NCI-H2081 treated with DMSO at 0.1 percent for 48 hours (cell line): ENCODE data around the gene HOXA3.

Experiments used
- DNase-seq: peaks from one replicate; lab custom pipeline; 2025; lab: John Stamatoyannopoulos, UW

Gene HOXA3

DNA sequence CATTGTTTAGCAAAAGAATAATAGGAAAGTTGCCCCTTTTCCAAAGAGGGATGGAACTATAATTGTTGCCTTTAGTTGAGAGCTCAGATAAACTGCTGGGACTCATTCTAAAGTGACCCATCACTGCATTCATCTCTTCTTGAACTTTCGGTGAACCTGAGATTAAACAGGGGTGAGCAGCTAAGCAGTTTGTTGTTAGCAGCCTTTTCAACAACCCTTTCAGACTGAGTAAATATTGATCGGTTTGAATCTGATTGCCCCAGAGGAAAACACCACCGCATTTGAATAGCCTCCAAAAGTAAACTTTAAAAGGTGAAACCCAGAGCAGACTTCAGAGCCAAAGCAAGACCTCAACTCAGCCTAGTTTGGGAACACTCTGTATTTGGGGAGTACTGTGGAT, 61.3 kb downstream of the HOXA3 start:
- DNase-seq = no peak

DNA sequence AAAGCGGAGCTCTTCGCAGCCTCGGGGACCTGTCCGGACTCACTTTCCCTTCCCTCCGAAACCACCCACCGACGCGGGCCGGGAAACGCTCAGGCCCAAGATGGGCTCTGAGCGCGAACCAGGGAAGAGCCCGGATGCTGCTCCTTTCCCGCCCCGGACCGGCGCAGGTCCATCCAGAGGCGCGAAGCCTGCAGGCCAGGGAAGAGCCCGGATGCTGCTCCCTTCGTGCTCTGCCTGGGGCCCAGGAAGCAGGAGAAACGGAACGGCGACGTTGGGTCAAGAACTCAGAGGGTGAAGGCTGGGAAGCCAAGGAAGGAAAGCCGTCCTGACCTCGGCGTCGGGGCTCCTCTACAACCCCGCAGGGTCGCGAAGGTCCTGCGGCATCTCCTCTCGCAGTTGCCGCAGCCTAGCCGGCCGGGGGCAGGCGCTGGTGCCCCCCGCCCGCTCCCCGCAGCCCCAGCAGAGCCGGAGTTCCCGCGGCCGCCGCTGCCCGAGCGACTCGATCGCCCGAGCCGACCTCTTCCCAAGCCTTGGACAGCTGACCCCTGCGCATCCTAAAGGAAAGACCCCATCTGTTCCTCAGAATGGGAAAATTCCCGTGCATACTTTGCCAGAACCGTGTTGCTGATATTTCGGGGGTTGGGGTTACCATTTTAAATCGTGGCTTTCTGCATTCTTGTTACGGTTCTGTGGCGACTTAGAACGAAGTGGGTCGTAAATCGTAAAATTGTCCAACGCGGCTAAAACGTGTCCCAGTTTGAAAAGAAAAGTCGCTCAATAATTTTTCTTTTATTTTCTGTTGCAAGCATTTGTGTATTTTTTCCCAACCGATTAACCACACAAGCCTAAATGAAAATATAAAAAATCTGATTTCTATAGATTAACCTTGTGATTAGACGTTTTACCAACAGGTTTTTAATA, 64.1 kb downstream of the HOXA3 start:
- DNase-seq = no peak

DNA sequence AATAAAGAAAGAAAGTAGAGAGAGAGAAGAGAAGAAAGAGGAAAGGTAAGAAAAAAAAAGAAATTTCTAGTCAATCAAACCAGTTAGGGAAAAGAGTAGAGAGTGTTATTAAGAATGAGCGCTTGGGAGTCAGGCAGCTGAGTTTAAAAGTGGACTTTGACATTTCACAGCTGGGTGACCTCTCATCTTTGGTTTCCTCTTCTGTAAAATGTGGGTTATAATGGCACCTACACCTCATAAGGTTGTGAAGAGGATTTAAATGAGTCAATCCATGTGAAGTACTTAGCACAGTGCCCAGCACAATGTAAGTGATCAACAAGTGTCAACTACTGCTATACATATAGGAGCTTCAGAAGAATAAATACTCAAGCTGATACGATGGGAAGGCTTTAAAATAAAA, 68.7 kb downstream of the HOXA3 start:
- DNase-seq = no peak

- DNase-seq = no peak
Measured at GRCh38 chr7:27082171-27082570, 70.2 kb downstream of the HOXA3 start.

- DNase-seq = no peak
Measured at GRCh38 chr7:27080844-27081436, 71.4 kb downstream of the HOXA3 start.

- no peak for DNase-seq
Measured at GRCh38 chr7:27079234-27079975, 73.0 kb downstream of the HOXA3 start.

DNA sequence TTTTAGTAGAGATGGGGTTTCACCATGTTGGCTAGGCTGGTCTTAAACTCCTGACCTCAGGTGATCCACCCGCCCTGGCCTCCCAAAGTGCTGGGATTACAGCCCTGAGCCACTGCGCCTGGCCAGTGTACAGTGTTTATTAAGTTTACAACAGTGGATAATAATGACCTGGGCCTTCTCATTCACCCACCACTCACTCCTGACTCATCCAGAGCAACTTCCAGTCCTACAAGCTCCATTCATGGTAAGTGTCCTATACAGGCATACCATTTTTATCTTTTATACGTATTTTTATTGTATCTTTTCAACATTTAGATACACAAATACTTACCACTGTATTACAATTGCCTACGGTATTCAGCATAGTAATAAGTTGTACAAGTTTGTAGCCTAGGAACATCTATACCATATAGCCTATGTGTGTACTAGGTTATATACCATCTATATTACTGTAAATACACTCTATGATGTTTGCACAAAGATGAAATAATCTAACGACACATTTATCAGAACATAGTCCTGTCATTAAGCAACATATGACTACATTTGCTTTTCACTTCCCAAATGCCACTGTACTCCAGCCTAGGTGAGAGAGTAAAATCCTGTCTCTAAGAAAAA, 73.7 kb downstream of the HOXA3 start:
- no peak for DNase-seq

GRCh38 chr7:27073076-27073475, 79.3 kb downstream of the HOXA3 start:
- peak; percentile 81 for DNase-seq

DNA sequence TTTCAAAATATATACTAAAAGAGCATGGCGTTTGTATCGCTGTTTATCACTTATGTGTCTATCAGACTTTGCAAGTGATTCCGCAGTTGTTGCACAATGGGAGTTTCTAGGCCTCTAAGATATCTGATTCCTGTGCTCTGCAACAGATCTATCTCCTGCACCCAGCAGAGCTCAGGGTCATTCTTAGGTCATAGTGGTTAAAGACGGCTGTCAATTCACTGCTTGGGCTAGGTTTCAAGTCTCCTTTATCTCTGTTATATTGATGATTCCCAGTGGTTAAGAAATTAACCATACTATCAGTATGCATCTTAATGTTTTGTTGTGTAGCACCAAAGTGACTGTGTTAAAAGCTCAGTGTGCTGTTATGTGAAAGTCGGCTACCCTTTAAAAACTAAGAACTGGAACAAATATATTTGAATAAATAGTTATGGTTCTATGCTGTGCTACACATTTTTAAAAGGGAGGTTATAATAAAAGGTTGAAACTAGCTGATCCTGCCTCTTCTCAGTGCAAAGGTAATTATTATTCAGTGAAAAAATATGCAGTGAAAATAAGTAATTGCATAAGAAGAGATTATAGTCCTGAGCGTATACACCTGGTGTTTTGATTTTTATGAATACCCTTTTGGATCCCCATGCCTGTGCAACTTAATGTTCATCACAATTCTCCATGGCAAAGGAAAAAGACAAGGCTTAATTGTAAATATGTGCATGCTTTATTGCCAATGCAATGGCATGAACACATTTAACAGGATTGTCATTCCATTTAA, 80.6 kb downstream of the HOXA3 start:
- peak; percentile 25 for DNase-seq

DNA sequence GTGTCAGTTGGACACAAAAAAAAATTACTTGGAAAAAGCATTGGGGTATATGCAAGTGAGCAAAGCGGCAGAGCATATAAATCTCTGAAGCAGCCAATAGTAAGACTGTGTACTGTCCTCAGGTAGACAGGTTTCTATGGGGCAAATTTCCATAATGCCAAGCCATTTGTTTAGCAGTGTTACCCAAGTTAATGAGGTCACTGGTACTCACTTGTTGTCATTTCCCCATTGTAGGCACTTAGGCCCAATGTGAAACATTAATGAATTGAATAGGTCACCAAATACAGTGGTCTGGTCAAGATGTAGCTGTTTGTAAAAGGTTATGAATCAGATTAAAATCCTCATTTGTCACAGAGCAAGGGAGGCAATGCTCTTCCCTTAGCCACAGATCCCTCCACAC, 84.1 kb downstream of the HOXA3 start:
- no peak for DNase-seq

GRCh38 chr7:27066148-27066547, 86.2 kb downstream of the HOXA3 start:
- no peak for DNase-seq

DNA sequence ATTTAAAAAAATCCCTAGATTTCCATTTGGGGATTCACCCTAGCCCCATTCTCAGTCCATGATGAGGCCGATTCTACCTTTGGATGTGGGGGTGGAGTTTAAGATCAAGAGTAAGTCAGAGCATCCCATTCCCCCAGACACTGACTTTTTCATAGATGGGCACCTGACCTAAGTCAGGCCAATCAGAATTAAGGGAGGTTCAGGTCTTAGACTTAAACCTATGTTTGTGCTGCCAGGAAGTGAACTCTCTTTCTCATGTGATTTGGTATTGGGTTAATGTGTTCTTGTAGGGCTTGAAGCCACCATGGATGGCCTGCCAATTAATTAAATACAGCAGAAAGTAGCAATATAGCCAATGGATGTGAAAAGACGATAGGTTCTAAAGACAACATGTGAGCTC, 86.7 kb downstream of the HOXA3 start:
- no peak for DNase-seq

- no peak for DNase-seq
Measured at GRCh38 chr7:27064661-27065060, 87.7 kb downstream of the HOXA3 start.

DNA sequence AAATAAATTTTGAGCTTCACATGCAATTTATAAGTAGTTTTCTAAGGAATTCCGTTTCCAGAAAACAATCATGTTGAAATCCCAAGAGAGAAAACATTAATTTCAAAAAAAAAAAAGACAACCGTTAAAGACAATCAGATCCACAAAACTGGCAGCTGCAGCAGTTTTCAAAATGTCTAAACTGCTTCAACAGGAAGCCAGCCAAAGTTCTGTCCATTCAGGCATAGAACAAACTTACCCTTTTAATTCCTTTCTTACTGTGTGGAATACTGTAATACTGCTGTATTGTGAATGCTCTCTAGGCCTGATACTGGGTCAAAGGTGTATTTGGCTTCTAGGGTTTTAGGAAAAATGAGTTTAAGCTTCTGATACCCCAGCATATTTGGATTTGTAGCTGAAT, 88.2 kb downstream of the HOXA3 start:
- no peak for DNase-seq

DNA sequence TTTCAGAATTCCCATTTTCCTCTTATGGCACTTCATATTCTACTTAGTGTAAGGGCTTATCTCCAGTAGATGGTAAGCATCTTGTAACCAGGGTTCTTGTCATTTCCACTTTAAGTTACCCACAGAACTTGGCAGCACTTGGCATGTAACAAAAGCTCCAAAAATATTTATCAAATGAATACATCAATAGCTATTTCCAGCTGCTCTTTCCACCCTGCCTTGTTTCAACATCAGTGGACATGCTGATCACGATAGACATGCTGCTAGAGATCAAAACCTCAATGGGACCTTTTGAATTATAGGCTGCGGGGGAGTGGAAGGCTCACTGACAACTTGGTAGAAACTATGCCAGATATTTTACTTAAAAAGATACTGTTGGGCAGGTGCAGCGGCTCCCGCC, 89.4 kb downstream of the HOXA3 start:
- DNase-seq = no peak
